ENCODE results near the gene RMI1.

- TF ChIP-seq CTCF (IDR thresholded peaks at IDR 0.05; ENCODE audit: insufficient read depth, low read depth, low read length) (no peak), EZH2 (IDR thresholded peaks at IDR 0.05; ENCODE audit: insufficient read depth, low read length) (no peak)
These were observed 14.4 kb upstream of the RMI1 start for GRCh38 chr9:83966209-83966582.

Data from astrocyte (in vitro differentiated cells and primary cell).